ENCODE data around the gene TCTN1. TPM values are rescaled to one million over a fixed set of nuclear protein-coding genes. Genes with fewer than 3 reads are reported as not detected.

Gene TCTN1
- total RNA-seq, 1 donor from 2014 or later = 4.5 TPM

DNA sequence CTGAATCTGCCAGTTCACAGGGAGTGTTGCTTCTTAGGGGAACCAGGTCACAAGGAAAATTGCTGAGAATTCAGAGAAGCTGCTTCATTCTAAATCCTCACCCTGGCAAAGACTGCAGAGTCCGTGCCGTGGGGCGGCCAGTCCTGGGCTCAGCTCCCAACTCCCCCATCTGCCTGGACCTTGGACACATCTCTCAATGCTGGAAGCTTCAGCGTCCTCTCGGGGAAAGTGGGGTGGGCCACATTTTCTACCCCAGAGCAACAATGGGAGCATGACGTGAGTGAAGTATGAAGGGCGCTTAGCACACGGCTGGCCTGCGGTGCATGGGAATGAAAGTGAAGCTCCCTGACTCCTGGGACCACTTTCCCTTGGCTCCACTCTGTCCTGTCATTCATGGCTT is 43.8 kb downstream of the TCTN1 start:
- FAIRE-seq = no peak
- Histone ChIP-seq H3K27me3 (ENCODE audit: control insufficient read depth, insufficient read depth, low read length) (no peaks in the 10 kb centered on the region), H3K4me3 (ENCODE audit: low read depth, low read length) (no peak overlapping the region), H3K36me3 (ENCODE audit: control insufficient read depth, insufficient read depth, low read length) (no peaks in the 10 kb centered on the region)
- TF ChIP-seq, protein P1, sequence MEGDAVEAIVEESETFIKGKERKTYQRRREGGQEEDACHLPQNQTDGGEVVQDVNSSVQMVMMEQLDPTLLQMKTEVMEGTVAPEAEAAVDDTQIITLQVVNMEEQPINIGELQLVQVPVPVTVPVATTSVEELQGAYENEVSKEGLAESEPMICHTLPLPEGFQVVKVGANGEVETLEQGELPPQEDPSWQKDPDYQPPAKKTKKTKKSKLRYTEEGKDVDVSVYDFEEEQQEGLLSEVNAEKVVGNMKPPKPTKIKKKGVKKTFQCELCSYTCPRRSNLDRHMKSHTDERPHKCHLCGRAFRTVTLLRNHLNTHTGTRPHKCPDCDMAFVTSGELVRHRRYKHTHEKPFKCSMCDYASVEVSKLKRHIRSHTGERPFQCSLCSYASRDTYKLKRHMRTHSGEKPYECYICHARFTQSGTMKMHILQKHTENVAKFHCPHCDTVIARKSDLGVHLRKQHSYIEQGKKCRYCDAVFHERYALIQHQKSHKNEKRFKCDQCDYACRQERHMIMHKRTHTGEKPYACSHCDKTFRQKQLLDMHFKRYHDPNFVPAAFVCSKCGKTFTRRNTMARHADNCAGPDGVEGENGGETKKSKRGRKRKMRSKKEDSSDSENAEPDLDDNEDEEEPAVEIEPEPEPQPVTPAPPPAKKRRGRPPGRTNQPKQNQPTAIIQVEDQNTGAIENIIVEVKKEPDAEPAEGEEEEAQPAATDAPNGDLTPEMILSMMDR (IDR thresholded peaks at IDR 0.05; ENCODE audit: insufficient read depth, low read length, severe bottlenecking) = no peak
- DNase-seq (ENCODE audit: low read depth) = no peak

DNA sequence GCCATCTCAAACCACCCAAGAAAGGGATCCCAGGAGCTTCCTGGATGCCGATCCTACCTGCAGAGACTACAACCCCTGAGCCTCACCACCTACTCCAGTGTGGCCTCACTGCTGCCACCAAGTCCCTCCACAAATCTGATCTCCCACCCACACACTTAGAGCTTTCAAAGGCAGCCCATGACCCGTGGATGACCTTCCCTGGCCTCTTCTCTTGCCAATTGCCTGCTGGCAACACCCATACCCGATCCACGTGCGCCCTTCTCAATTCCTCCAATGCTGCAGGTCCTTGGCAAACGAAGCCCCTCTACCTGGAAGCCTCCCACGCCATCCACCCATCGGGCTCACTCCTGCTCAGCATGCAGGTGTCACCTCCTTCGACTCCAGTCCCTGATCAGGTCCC is 44.3 kb downstream of the TCTN1 start:
- no peaks in the 10 kb centered on the region for H3K36me3 ChIP-seq (ENCODE audit: control insufficient read depth, insufficient read depth, low read length)
- no peak overlapping the region for H3K4me3 ChIP-seq (ENCODE audit: low read depth, low read length)
- H3K27me3 ChIP-seq (ENCODE audit: control insufficient read depth, insufficient read depth, low read length) = no peaks in the 10 kb centered on the region
- no peak for DNase-seq (ENCODE audit: low read depth)
- no peak for FAIRE-seq
- TF ChIP-seq, protein P1 (IDR thresholded peaks at IDR 0.05; ENCODE audit: insufficient read depth, low read length, severe bottlenecking) = no peak

DNA sequence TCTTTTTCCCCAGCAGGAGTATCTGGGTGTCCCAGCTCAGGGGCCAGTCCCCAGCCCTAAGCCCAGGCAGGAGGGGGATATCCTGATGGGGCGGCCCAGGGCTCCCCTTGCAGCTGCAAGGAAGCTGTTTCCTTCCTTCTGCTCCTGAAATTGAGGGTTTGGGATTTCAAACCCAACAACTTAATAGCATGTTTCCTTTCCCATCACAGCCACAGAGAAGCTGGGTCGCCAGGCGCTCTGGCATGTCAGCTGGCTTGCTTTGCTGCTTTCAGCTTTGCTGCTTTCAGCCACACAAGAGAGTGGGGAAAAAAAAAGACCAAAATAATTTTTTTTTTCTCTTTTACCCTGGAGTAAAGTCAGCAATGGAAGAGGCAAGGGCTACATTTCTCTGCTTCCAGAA is 44.9 kb downstream of the TCTN1 start:
- no peak for DNase-seq (ENCODE audit: low read depth)
- no peaks in the 10 kb centered on the region for H3K36me3 ChIP-seq (ENCODE audit: control insufficient read depth, insufficient read depth, low read length)
- H3K4me3 ChIP-seq (ENCODE audit: low read depth, low read length) = no peak overlapping the region
- FAIRE-seq = no peak
- H3K27me3 ChIP-seq (ENCODE audit: control insufficient read depth, insufficient read depth, low read length) = no peaks in the 10 kb centered on the region
- TF ChIP-seq, protein P1 (IDR thresholded peaks at IDR 0.05; ENCODE audit: insufficient read depth, low read length, severe bottlenecking) = no peak

DNA sequence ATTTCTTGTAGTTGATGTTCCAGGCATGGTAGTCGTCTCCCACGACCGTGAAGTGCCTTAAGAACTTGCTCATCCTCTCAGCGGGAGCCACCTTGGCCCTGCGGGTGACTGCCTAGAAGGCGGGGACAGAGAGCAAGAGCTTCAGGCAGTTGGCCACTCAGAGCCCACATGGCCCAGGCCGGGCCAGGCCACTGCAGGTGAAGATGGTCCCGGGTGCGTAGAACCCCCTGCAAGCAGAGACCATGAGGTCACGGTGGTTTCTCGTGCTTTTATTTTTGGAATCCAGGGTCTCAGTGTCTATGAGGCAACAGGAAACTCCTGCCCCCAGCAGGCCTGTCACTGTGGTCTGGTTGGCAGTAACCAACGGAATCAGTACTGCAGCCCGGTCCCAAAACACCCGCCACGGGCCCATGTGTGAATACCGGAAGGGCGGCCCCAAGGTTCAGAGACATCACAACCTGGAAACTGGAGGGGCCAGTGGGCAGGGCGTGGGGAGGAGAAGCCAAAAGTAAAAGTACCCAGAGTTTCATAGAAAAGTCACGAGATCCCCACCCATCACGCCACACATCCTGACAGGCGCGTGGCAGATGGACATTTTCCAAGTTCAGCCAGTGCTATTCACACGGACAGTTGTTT is 47.5 kb downstream of the TCTN1 start:
- Histone ChIP-seq H3K27me3 (ENCODE audit: control insufficient read depth, insufficient read depth, low read length) (no peaks in the 10 kb centered on the region), H3K36me3 (ENCODE audit: control insufficient read depth, insufficient read depth, low read length) (no peaks in the 10 kb centered on the region), H3K4me3 (ENCODE audit: low read depth, low read length) (no peak overlapping the region)
- no peak for DNase-seq (ENCODE audit: low read depth)
- TF ChIP-seq, protein P1 (IDR thresholded peaks at IDR 0.05; ENCODE audit: insufficient read depth, low read length, severe bottlenecking) = no peak
- no peak for FAIRE-seq

DNA sequence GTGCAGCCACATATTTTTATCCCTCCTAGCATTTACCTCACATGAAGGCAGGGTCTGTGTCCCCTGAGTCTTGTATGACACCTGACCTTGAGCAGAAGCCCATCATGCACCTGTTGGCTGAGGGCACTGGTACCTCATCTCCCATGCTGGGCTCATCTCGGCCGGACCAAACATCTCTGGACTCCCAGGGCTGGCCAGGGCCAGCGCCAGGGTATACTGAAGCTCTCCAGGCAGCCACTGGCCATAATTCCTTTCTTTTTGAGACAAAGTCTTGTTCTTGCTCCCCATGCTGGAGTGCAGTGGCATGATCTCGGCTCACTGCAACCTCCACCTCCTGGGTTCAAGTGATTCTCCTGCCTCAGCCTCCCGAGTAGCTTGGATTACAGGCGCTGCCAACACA is 53.0 kb downstream of the TCTN1 start:
- no peak for FAIRE-seq
- DNase-seq (ENCODE audit: low read depth) = no peak
- H3K27me3 ChIP-seq (ENCODE audit: control insufficient read depth, insufficient read depth, low read length) = peaks cover 2% of the 10 kb centered on the region
- H3K36me3 ChIP-seq (ENCODE audit: control insufficient read depth, insufficient read depth, low read length) = no peaks in the 10 kb centered on the region
- TF ChIP-seq, protein P1 (IDR thresholded peaks at IDR 0.05; ENCODE audit: insufficient read depth, low read length, severe bottlenecking) = no peak
- H3K4me3 ChIP-seq (ENCODE audit: low read depth, low read length) = no peak overlapping the region

DNA sequence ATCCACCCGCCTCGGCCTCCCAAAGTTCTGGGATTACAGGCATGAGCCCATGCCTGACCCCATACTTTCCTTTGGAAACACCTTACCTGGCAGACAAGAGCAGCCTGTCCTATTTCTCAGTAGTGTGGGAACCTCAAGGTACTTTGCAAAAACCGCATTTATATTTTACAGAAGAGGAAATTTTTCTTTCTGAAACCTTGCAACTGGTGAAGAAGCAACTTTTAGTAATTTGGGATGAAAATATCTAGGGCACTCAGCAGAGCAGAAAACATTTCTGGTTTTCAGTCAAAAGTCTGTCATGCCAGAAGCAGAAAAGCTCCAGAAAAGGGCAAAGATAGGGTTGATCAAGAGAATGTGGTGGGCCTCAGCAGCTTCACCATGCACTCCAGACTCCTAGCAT is 53.7 kb downstream of the TCTN1 start:
- no peak for FAIRE-seq

More for the DNA sequence above, 53.7 kb downstream of the TCTN1 start:
- Histone ChIP-seq H3K36me3 (ENCODE audit: control insufficient read depth, insufficient read depth, low read length) (no peaks in the 10 kb centered on the region), H3K4me3 (ENCODE audit: low read depth, low read length) (no peak overlapping the region), H3K27me3 (ENCODE audit: control insufficient read depth, insufficient read depth, low read length) (peaks cover 2% of the 10 kb centered on the region)
- TF ChIP-seq, protein P1 (IDR thresholded peaks at IDR 0.05; ENCODE audit: insufficient read depth, low read length, severe bottlenecking) = no peak
- DNase-seq (ENCODE audit: low read depth) = no peak

All from bronchial epithelial cell (primary cell).